Ureter (tissue), 1 donor: ENCODE data around the gene ME2. TPM values are rescaled to one million over a fixed set of nuclear protein-coding genes. Genes with fewer than 3 reads are reported as not detected.
A peak's percentile ranks its signal among the peaks of the same experiment; 100 is the strongest.
"Not testable (repeated sequence)": the region's sequence is repeated elsewhere in the genome, so short reads cannot be mapped to it uniquely, and the experiment has no call there.

ENCODE experiments used
- DNase-seq: peaks from one replicate; pipeline ENCODE4 v3.0.0-alpha.2; 2020; ENCODE audit warnings: low spot score
- total RNA-seq: library from RNA; stranded (reverse); gene quantifications from one replicate; pipeline ENCODE4 v1.2.4, GENCODE V29; 2023
- donor health status: DM: yes; HTN: yes; CAD: no.

Gene ME2
- total RNA-seq, 1 donor from 2014 or later, result 44.5 TPM

GRCh38 chr18:50924372-50924771, 45.5 kb downstream of the ME2 start:
- no peak for DNase-seq

GRCh38 chr18:50926521-50926920, 47.6 kb downstream of the ME2 start:
- DNase-seq, result no peak

- no peak for DNase-seq
These were observed 49.6 kb downstream of the ME2 start for GRCh38 chr18:50928551-50928950.

- no peak for DNase-seq
These were observed 54.8 kb downstream of the ME2 start for GRCh38 chr18:50933684-50934083.

GRCh38 chr18:50934545-50935211, 55.8 kb downstream of the ME2 start:
- no peak for DNase-seq

- no peak for DNase-seq
These were observed 56.7 kb downstream of the ME2 start for GRCh38 chr18:50935493-50936191.

GRCh38 chr18:50937183-50937582, 58.3 kb downstream of the ME2 start:
- DNase-seq, result no peak

- DNase-seq, result no peak
These were observed 60.0 kb downstream of the ME2 start for GRCh38 chr18:50938912-50939311.

- DNase-seq, result no peak
These were observed 65.5 kb downstream of the ME2 start for GRCh38 chr18:50944245-50944932.

GRCh38 chr18:50945918-50946317, 67.0 kb downstream of the ME2 start:
- DNase-seq, result not testable (repeated sequence)

GRCh38 chr18:50947899-50948298, 69.0 kb downstream of the ME2 start:
- DNase-seq, result no peak

- DNase-seq, result no peak
These were observed 70.3 kb downstream of the ME2 start for GRCh38 chr18:50949185-50949584.

- DNase-seq, result no peak
These were observed 71.7 kb downstream of the ME2 start for GRCh38 chr18:50950626-50951025.

- no peak for DNase-seq
These were observed 74.9 kb downstream of the ME2 start for GRCh38 chr18:50953822-50954221.

GRCh38 chr18:50955253-50955652, 76.3 kb downstream of the ME2 start:
- DNase-seq, result no peak

GRCh38 chr18:50956116-50956515, 77.2 kb downstream of the ME2 start:
- no peak for DNase-seq

- DNase-seq, result no peak
These were observed 83.1 kb downstream of the ME2 start for GRCh38 chr18:50961974-50962373.

GRCh38 chr18:50967714-50968661, 89.1 kb downstream of the ME2 start, which contains the start of gene ELAC1:
TSS of gene ELAC1 (plus strand) at chr18:50968040. CDS start at chr18:50974405, 6,365 bp downstream.
- peak; percentile 72 for DNase-seq

- no peak for DNase-seq
These were observed 90.5 kb downstream of the ME2 start for GRCh38 chr18:50969448-50969847.

GRCh38 chr18:50970006-50970405, 91.1 kb downstream of the ME2 start:
- no peak for DNase-seq

GRCh38 chr18:50972404-50972803, 93.5 kb downstream of the ME2 start:
- not testable (repeated sequence) for DNase-seq
